EL (cell line): ENCODE measurements around the gene LIMCH1.

Source experiments
- DNase-seq: peaks from one replicate; pipeline ENCODE4 v3.0.0-alpha.2; 2016

The LIMCH1 gene

DNA sequence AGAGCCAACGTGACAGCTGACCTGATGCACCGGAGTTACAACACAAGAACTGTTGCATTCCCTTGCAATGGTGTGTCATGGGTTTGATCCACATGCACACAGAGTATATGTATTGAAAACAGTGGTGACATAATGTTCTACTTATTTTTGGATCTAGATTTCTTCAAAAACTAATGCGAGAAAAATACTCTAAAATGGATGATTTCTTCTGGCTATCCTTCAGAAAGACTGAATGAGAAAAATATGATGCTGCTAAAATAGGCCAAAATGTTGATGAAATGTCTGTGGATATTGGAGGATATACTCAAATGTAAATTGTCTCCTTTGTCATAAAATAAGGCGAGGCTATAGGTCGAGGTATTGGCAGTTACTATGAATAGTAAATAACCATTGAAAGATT lies 30.4 kb downstream of the LIMCH1 start:
- DNase-seq = no peak

- DNase-seq = no peak
Observed at GRCh38 chr4:41569961-41570360, 32.0 kb downstream of the LIMCH1 start.

DNA sequence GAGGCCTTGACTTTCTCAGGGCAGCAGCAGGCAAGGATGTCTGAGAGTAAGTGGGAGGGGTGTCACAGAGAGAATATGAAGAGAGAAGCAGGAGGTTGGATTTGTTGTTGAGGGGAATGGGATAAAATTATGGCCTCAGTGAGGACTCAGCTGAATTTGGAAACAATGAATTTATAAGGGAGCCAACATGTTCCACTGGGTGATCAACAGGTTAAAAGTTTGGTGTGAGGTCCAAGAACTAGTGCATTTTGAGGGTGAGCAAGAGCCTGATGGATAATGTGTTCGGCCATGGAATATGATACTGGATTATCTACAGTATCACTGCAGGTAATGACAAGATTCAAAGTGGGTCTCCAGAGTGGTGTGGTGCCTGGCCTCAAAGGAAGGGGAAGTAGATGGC lies 33.5 kb downstream of the LIMCH1 start:
- no peak for DNase-seq

- DNase-seq = peak; percentile 31
Observed at GRCh38 chr4:41572516-41572915, 34.6 kb downstream of the LIMCH1 start.

DNA sequence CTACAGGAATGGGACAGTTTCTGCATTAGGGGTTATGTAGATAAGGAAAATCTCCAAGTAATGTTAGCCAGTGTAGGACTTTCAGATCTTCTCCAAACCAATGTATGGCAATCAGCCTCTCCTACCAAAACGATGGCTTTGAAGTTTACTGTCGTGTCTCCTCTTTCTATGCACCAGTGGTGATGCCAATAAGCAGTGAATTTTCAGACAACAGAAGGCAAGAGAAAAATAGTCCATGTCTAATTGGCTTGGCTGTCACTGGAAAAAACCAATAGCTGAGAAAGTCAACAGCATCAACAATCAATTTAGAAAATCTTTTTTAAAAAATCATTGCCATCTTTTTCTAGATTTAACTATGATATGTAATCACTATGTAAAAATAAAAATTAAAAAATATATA lies 35.0 kb downstream of the LIMCH1 start:
- no peak for DNase-seq

- DNase-seq = peak; percentile 70
Observed at GRCh38 chr4:41573502-41574001, 35.6 kb downstream of the LIMCH1 start.

- peak; percentile 51 for DNase-seq
Observed at GRCh38 chr4:41575207-41575606, 37.2 kb downstream of the LIMCH1 start.

DNA sequence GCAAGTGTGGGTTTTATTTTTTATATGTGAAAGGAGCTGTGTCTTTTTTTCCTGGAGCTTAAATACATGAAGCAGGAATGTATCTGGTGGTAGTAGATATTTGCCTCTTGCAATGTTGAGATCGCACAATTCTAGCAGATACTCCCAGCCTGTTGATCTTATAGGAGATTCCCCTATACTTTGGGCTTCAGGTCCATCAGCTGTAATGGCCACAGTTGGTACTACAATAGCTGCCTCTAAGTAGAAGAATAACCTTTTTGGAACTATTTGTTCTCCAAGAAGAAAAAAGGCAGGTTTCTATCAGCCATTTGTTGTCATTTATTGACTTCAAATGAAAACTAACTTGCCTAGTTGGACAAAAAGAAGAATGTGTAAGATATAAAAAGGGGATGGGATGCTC lies 37.7 kb downstream of the LIMCH1 start:
- peak; percentile 10 for DNase-seq

GRCh38 chr4:41579043-41579442 lies 41.1 kb downstream of the LIMCH1 start:
- no peak for DNase-seq

- no peak for DNase-seq
Observed at GRCh38 chr4:41579526-41579925, 41.6 kb downstream of the LIMCH1 start.

- DNase-seq = no peak
Observed at GRCh38 chr4:41580007-41580406, 42.0 kb downstream of the LIMCH1 start.

DNA sequence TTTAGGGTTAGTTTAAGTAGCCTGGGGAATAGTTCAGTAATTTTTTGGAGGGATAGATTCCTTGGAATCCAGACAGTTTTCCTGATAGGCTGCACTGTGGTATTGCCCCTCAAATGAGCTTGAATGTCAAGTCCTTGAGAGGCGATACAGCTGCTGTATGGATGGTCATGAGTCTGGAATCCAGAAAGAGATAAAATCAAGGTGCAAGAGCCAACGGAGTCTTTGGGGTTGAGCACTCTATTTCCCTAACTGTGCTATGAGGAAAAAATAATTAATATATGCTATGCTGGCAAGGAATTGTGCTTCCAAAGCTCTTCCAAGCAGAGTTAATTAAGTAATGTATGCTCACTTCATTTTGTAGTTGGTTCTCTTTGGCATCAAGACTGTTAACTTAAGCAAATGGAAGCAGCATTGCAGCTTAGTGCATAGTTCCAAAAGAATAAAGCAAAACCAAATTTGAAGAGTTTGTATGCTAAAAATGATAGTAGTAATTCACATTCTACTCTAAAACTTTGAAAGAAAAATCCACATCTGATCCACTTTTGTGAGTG lies 48.8 kb downstream of the LIMCH1 start:
- DNase-seq = no peak

DNA sequence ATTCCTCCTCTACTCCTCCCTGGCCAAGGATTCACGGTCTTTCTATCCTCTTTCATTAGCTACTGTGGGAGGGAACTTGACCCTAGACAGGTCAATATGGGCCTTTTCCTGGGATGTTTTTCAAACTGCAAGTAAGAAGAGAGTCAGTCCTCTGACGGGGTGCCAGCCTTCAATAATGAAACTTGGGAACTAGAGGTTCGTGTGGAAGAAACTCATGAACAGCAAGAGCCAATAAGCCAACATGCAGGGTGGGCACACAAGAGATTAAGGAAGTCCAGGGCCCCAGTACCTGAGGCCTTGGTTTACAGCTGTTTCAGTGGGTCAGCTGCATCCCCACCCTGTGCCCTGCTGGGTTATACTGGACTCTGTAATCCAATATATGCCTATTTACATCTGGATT lies 49.3 kb downstream of the LIMCH1 start:
- DNase-seq = no peak

- peak; percentile 36 for DNase-seq
Observed at GRCh38 chr4:41590591-41590990, 52.6 kb downstream of the LIMCH1 start.

DNA sequence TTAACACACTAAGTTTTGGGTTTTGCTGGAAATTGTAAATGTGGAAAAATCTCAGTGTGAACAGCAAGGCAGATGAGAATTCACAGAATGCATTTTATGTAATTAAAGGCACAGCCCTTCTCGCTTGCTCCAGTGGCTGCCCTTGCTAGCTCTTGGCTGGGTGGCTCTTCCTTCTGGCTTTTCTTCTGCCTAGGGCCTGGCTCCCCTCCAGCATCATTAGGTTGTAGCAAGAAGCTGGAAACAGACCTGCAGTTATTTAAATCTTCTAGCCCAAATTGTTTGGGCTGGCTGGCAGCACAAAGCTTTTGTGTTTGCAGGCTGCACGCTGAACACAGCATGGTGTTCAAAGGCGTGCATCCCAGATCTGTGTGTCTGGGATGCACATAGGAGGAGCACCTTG lies 56.5 kb downstream of the LIMCH1 start:
- no peak for DNase-seq

GRCh38 chr4:41597494-41597893 lies 59.5 kb downstream of the LIMCH1 start:
- DNase-seq = no peak

- DNase-seq = no peak
Observed at GRCh38 chr4:41598580-41598979, 60.6 kb downstream of the LIMCH1 start.

DNA sequence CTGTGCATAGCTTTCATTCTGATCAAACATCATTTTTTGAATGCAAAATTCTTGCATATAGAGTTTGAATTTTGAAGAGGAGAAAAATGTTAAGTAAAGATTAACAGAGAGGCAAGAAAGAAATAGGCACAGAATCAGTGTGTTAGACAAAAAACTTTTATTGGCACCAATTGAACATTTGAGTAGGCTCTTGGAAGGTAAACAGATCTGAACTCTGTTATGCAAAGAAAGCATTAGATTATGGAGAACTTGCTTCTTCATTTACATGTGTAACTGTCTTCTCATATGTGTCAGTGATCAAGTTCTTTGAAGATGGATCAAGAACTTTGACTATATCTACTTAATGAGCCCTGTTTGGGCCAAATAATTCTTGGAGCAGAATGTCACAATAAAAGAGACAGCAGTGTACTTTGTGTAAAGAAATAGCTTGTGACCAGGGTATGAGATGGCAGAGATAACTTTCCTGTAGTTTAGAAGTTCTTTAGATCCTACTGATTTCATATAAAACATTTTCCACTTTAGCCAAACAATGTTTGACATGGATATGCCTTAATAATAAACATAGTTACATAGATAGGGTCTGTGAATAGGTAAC lies 61.3 kb downstream of the LIMCH1 start:
- no peak for DNase-seq

GRCh38 chr4:41600243-41600912 lies 62.4 kb downstream of the LIMCH1 start:
- DNase-seq = peak; percentile 34

DNA sequence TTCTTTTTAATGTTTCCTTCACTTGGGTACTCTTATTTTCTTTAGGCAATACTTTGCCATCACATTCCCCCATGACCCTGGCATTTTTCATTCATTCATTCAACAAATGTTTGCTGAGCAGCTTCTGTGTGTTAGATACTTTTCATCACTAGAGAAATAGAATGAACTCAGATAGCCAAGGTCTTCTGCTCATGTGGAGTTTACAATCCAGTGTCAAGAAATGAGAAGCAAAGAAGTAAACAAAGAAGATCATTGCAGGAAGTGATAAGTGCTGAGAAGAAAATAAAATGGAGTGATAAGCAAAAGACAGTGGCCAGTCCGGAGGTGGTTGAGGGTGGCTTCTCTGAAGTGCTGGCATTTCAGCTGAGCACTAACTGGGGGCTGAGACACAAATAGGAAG lies 63.1 kb downstream of the LIMCH1 start:
- no peak for DNase-seq

- no peak for DNase-seq
Observed at GRCh38 chr4:41602113-41602512, 64.2 kb downstream of the LIMCH1 start.

- DNase-seq = no peak
Observed at GRCh38 chr4:41602886-41603498, 65.0 kb downstream of the LIMCH1 start.

DNA sequence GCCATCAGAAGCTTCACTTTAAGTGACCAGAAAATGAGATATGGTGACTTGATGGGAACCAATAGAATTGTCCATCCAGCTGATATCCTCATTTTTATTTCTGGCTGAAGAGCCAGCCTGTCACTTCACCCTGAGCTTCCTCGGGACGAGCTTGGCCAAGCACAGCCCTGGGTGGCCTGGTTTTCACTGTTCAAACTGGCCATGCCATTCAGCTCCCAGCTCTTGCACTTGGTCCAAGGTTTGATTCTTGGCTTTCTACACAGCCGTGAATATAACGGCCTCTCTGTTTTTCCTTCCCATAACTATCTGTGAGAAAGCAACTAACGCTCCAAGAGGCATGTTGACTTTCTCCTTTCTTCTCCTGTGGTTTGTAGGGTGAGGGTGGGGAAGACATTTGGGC lies 71.9 kb downstream of the LIMCH1 start:
- DNase-seq = no peak

GRCh38 chr4:41610474-41610873 lies 72.5 kb downstream of the LIMCH1 start:
- no peak for DNase-seq
